Lung (tissue), 12 donors: ENCODE measurements around the gene UBQLN4. TPM values are rescaled to one million over a fixed set of nuclear protein-coding genes. Genes with fewer than 3 reads are reported as not detected.

Experiments
- ATAC-seq: fragments of 200-7000 bp; cut with Tn5 transposase; one replicate; pipeline ENCODE4 v1.9.1; 2020; ENCODE audit warnings: moderate number of reproducible peaks; ENCODE audit not compliant: insufficient read depth, low FRiP score
- DNase-seq, 3 donors: peaks; one replicate each; pipeline ENCODE4 v3.0.0-alpha.2; 2013 to 2017
- H3K27ac ChIP-seq, 2 donors: one replicate each; pipeline ENCODE4 v1.5.1; 2013; ENCODE audit warnings: mild to moderate bottlenecking in 2 of 2, moderate library complexity in 2 of 2, control low read depth in 1 of 2, inconsistent platforms in 1 of 2, low read depth in 1 of 2, low read length in 1 of 2
- H3K27me3 ChIP-seq, 3 donors: one replicate each; pipeline ENCODE4 v1.5.1; 2013; ENCODE audit warnings: low read length in 2 of 3; ENCODE audit not compliant: control insufficient read depth in 3 of 3, insufficient read depth in 3 of 3
- H3K36me3 ChIP-seq, 4 donors: one replicate each; pipeline ENCODE4 v1.5.1; 2013; ENCODE audit warnings: low read length in 4 of 4, mild to moderate bottlenecking in 1 of 4, moderate library complexity in 1 of 4; ENCODE audit not compliant: control insufficient read depth in 4 of 4, insufficient read depth in 4 of 4
- H3K4me1 ChIP-seq, 5 donors: one replicate each; pipeline ENCODE4 v1.5.1; 2013; ENCODE audit warnings: low read length in 5 of 5, mild to moderate bottlenecking in 2 of 5, moderate library complexity in 1 of 5; ENCODE audit not compliant: control insufficient read depth in 5 of 5, insufficient read depth in 5 of 5
- H3K4me3 ChIP-seq: one replicate; pipeline ENCODE4 v1.5.1; 2013; ENCODE audit warnings: mild to moderate bottlenecking, control low read depth, moderate library complexity
- H3K9ac ChIP-seq, 2 donors: one replicate each; pipeline ENCODE4 v1.5.1; 2013; ENCODE audit warnings: low read length in 2 of 2, control low read depth in 1 of 2; ENCODE audit not compliant: insufficient read depth in 1 of 2
- H3K9me3 ChIP-seq, 4 donors: one replicate each; pipeline ENCODE4 v1.5.1; 2013; ENCODE audit warnings: low read length in 3 of 4, mild to moderate bottlenecking in 1 of 4, moderate library complexity in 1 of 4; ENCODE audit not compliant: control insufficient read depth in 4 of 4, insufficient read depth in 3 of 4
- CTCF ChIP-seq: IDR thresholded peaks from 2 replicates; pipeline ENCODE4 v1.5.1; 2012; ENCODE audit warnings: mild to moderate bottlenecking; ENCODE audit errors: control extremely low read depth, extremely low read depth
- WGBS, 2 donors: extraction: QIAGEN DNeasy Blood & Tissue Kit; methylation state at CpG; one replicate each; pipeline ENCODE4 v1.1.7; 2013; 5-methylcytosine and 5-hydroxymethylcytosine counted together
- polyA plus RNA-seq, 2 donors: library from polyadenylated mRNA; stranded (reverse); fragments of 200-250 nt; gene quantifications; one replicate each; pipeline ENCODE4 v1.2.1, GENCODE V29; 2013
- total RNA-seq, 2 donors: library from RNA; depleted of rRNA in 1 of 2; stranded (reverse); fragments of >200 nt in 1 of 2; gene quantifications; one replicate each; pipeline ENCODE4 v1.2.1, GENCODE V29; 2014 to 2021
- donor health status: control.
- donor health status: control.
- donor health status: Bipolar disorder and iron deficiency.
- donor health status: healthy.
- donor health status: DM: yes; HTN: yes; CAD: no.

The UBQLN4 gene
- total and polyA plus RNA-seq, 4 donors, result 16.2 to 27.2 (median 22.9) TPM

DNA sequence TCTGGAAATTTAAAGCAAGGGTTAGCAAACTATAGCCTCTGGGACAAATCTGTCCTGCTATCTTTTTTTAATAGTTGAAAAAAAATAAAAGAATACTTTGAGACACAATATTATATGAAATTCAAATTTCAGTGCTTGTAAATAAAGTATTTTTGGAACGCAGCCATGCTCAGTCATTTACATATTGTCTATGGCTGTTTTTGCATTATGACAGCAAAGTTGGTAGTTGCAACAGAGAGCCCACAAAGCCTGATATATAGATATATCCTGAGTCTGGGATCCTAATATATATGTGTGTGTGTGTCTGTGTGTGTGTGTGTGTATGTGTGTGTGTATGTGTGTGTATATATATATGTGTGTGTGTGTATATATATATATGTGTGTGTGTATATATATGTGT, 53.6 kb downstream of the UBQLN4 start:
- no peaks in the 10 kb centered on the region for H3K36me3 ChIP-seq
- H3K9me3 ChIP-seq, result no peaks in the 10 kb centered on the region
- no peak overlapping the region for H3K27ac ChIP-seq
- DNase-seq (no peak), ATAC-seq (no peak)
- no peak overlapping the region for H3K4me3 ChIP-seq
- H3K9ac ChIP-seq, result no peak overlapping the region
- peaks cover 0 to 8% (median 0%) of the 10 kb centered on the region in 5 donors for H3K4me1 ChIP-seq
- 76 to 91% methylated on average over 1 of the region's 1 CpG for WGBS, 2 donors
- no peak for TF ChIP-seq CTCF
- no peaks in the 10 kb centered on the region for H3K27me3 ChIP-seq

GRCh38 chr1:155996166-155996565, 57.4 kb downstream of the UBQLN4 start:
- ATAC-seq, result no peak
- WGBS, 2 donors, result 38 to 56% methylated on average over 2 of the region's 2 CpGs
- no peaks in the 10 kb centered on the region for H3K9me3 ChIP-seq

GRCh38 chr1:155993595-155993994, 60.0 kb downstream of the UBQLN4 start:
- TF ChIP-seq CTCF, result no peak
- Histone ChIP-seq H3K27ac (peak overlapping the region in 1 of 2 donors; percentile 42), H3K27me3 (no peaks in the 10 kb centered on the region), H3K9ac (no peak overlapping the region), H3K36me3 (no peaks in the 10 kb centered on the region), H3K4me3 (no peak overlapping the region), H3K9me3 (no peaks in the 10 kb centered on the region), H3K4me1 (peaks cover 0 to 6% (median 5%) of the 10 kb centered on the region in 5 donors)
- DNase-seq, result no peak
- WGBS, 2 donors, result 64 to 88% methylated on average over 3 of the region's 3 CpGs
- ATAC-seq, result peak; percentile 29

More at GRCh38 chr1:155996166-155996565, 57.4 kb downstream of the UBQLN4 start:
- Histone ChIP-seq H3K36me3 (no peaks in the 10 kb centered on the region), H3K4me1 (no peaks in the 10 kb centered on the region), H3K27me3 (no peaks in the 10 kb centered on the region), H3K4me3 (no peak overlapping the region), H3K27ac (no peak overlapping the region), H3K9ac (no peak overlapping the region)
- TF ChIP-seq CTCF, result no peak
- DNase-seq, result no peak

DNA sequence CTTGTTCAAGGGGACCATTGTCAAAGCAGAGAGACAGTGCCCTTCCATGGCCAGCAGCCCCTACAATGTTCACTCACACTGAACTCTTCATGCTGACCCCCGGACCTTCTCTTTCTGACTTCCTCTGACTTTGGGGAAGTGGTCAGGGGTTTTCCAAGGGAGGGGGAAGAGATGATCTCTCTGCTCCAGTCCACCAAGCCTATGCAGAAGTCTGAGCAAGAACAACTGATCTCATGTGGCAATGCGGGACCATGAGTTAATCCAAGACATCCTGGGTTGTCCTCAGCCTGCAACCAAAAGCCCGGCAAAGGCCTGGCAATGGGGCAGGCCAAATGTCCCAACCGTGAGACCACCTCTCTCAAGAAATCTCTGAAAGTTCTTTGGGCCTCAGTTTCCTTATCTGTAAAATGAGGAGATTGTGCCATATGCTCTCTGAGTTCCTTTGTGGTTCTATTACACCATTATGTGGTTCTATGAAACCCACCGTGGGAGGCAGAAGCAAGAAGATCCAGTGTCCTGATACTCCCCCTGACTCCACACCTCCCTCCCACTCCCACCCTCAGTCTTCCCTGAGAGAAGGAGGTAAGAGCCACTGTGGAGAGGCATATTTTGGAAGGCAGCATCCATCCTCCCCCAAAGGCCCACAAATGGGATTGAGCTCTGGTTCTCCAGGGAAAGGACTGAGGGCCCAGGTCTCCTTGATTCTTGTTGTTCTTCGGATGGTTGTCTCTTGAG, 63.4 kb downstream of the UBQLN4 start:
- no peaks in the 10 kb centered on the region for H3K9me3 ChIP-seq
- H3K4me1 ChIP-seq, result peaks cover 0 to 6% (median 5%) of the 10 kb centered on the region in 5 donors
- WGBS, 2 donors, result 45 to 71% methylated on average over 6 of the region's 6 CpGs
- DNase-seq (no peak), ATAC-seq (peak; percentile 16)
- no peaks in the 10 kb centered on the region for H3K27me3 ChIP-seq
- H3K27ac ChIP-seq, result peak overlapping the region in 1 of 2 donors; percentile 27
- no peak for TF ChIP-seq CTCF
- H3K36me3 ChIP-seq, result no peaks in the 10 kb centered on the region
- H3K4me3 ChIP-seq, result no peak overlapping the region
- no peak overlapping the region for H3K9ac ChIP-seq
